KOPT-K1 (cell line): ENCODE results near the gene MAGEA9B.
"Not testable (repeated sequence)": the region's sequence is repeated elsewhere in the genome, so short reads cannot be mapped to it uniquely, and the experiment has no call there.

ENCODE experiments used
- H3K27ac ChIP-seq: fragments of 200-600 bp; sonication (generic); 2 replicates; pipeline ENCODE4 v1.5.1; 2016; ENCODE audit warnings: antibody characterized with exemption, mild to moderate bottlenecking, low read depth, low read length; ENCODE audit not compliant: poor library complexity, severe bottlenecking
- H3K36me3 ChIP-seq: fragments of 200-600 bp; sonication (generic); 2 replicates; pipeline ENCODE4 v1.5.1; 2017; ENCODE audit warnings: antibody characterized with exemption, mild to moderate bottlenecking, low read length, moderate library complexity; ENCODE audit not compliant: insufficient read depth
- H3K9me3 ChIP-seq: fragments of 200-600 bp; sonication (generic); 2 replicates; pipeline ENCODE4 v1.5.1; 2017; ENCODE audit warnings: antibody characterized with exemption, low read length, mild to moderate bottlenecking; ENCODE audit not compliant: insufficient read depth, poor library complexity, severe bottlenecking

Gene MAGEA9B

DNA sequence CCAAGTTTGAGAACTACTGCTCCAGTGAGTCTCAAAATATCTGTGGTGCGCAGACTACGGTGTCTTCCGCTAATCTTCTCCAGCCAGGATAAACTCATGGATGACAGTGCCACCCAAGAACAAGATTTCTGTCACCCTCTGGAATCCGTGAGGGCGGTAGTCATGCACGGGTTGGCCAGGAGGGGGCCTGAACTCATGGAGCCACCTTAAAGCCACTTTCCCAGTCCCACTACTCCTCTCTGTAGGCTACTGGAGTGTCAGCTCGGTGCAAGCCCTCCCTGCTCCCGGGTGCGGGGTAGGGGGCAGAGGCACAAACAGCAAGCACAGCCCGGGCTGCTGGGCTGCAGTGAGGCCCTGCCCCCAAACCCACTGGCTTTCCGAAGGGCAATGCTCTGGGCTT is 11.3 kb upstream of the MAGEA9B start:
- not testable (repeated sequence) for H3K27ac ChIP-seq, H3K9me3 ChIP-seq, H3K36me3 ChIP-seq

DNA sequence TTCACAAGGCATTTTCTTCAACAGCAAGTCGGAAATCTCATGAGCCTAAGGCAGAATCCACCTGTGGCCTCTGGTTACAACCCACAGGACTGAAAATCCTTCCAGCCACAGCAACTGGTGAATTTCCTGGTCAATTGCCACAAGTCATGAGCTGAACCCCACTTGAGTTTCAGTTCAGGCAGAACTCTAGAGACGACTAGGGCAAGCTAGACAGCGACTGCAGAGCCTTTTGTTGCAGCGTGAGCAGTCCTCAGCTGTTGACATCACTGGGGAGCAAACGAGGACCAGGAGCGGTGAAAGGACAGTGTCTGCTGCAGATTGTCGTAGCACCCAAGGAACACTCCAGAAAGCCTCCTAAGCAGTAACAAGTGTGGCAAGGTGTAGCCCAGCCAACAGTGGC is 8.7 kb upstream of the MAGEA9B start:
- not testable (repeated sequence) for H3K27ac ChIP-seq, H3K9me3 ChIP-seq, H3K36me3 ChIP-seq

DNA sequence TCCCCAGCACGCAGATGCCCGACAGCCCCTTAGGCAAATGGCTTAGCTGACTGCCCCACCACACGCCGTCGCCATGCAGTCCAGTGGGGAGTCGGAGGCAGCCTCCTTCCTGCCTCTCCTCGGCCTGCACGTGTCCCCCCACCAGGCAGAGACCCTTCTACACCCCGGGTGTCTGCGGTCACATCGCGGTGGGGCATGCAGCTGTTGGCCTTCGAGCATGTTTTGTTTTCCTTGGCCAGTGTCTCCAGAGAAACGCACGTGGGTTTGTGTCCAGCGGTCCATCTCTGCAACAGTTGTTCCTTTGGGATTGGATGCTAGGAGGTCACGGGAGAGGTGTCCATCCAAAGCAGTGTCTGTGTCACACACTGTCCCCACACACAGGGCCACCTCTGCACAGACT is 8.0 kb upstream of the MAGEA9B start, which contains the start of gene HSFX2:
Gene HSFX2, minus strand, starts transcription at position 101 of the 400 bp plus-strand sequence. CDS start 614 bp downstream, outside the sequence.
- H3K27ac ChIP-seq, H3K9me3 ChIP-seq, H3K36me3 ChIP-seq: not testable (repeated sequence)

- H3K36me3 ChIP-seq, H3K27ac ChIP-seq, H3K9me3 ChIP-seq: not testable (repeated sequence)
Observed at GRCh38 chrX:149590993-149591392, 3.7 kb upstream of the MAGEA9B start.

DNA sequence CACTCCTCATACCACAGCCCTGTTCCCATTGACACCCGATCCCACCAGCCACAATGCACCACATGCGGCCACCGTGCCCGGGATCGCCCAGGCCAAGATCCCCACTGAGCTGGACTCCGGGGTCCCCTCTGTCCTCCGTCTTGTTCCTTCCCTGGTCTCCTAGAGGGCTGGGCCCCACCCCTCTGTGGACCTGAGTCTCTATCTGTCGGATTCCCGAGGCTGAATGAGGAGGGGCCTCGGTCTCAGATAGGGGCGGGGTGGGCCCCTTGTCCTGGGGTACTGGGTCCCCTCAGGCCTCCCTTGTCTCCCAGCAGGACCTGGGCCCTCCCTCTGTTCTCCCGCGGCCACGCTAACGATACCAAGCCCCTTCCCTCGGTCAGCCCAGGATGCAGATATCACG is 1.6 kb downstream of the MAGEA9B start:
- H3K27ac ChIP-seq, H3K9me3 ChIP-seq, H3K36me3 ChIP-seq: not testable (repeated sequence)

- H3K27ac ChIP-seq, H3K9me3 ChIP-seq, H3K36me3 ChIP-seq: not testable (repeated sequence)
Observed at GRCh38 chrX:149573456-149573855, 13.8 kb downstream of the MAGEA9B start.

DNA sequence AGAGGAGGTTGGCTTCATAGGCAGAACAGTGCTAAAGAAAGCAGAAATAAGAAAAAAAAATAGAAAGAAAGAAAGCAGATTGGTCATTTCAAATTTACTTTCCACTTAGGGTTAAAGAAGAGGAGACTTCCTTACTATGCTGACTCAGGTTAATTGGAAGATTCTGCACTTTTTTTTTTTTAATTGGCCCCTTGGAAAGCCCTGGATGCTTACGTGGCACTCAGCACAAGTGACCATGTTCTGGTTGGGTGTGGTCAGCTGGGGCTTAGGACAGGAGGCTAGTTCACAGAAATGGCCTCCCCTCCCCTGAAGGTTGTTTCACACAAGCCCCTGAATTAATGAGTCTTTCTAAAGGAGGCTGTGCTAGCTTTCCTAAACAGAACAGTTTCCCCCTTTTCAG is 14.5 kb downstream of the MAGEA9B start:
- Histone ChIP-seq H3K27ac (no peak overlapping the region), H3K9me3 (no peaks in the 10 kb centered on the region), H3K36me3 (no peaks in the 10 kb centered on the region)

GRCh38 chrX:149571770-149572169 is 15.5 kb downstream of the MAGEA9B start:
- H3K9me3 ChIP-seq, result no peaks in the 10 kb centered on the region
- H3K36me3 ChIP-seq, result no peaks in the 10 kb centered on the region
- no peak overlapping the region for H3K27ac ChIP-seq

DNA sequence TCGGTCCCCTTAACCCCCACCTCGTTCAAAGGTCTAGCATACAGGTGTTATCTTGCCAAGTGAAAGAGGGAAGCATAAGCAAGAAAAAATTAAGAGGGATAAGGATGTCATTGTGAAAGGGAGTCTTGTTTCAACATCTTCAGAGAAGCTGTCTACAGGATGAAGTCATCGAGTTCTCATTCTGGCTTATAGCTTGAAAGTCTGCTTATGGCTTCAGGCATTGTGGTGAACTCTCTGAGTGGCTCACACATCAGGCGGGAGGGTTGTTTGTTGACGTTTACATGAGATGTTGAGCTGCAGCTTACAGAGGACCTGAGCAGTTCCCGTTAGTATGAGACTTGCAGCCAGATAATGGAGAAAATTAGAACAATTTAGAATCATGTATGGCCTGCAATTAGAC is 16.6 kb downstream of the MAGEA9B start:
- H3K27ac ChIP-seq, result no peak overlapping the region
- H3K36me3 ChIP-seq, result no peaks in the 10 kb centered on the region
- no peaks in the 10 kb centered on the region for H3K9me3 ChIP-seq

DNA sequence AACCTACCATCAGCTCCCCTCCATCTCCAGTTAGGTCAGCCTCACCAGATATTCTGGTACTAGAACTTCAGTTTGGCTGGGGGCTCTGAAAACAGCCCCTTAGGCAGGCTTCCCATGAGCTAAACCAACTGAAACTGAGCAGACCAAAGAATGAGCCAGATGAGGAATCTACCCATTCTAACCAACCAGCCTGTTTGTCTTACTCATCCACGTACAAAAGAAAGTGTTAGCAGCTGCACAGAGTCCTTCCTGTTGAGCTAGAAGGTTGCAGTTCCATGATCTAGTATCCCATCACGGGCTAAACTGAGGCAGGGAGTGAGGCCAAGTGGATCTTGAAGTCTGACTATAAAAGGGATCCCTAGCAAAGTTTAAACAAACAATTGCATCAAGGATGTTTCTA is 17.5 kb downstream of the MAGEA9B start:
- Histone ChIP-seq H3K9me3 (no peaks in the 10 kb centered on the region), H3K36me3 (no peaks in the 10 kb centered on the region), H3K27ac (no peak overlapping the region)

GRCh38 chrX:149568701-149569296 is 18.5 kb downstream of the MAGEA9B start:
- Histone ChIP-seq H3K27ac (no peak overlapping the region), H3K36me3 (no peaks in the 10 kb centered on the region), H3K9me3 (no peaks in the 10 kb centered on the region)

- no peak overlapping the region for H3K27ac ChIP-seq
- H3K36me3 ChIP-seq, result no peaks in the 10 kb centered on the region
- H3K9me3 ChIP-seq, result no peaks in the 10 kb centered on the region
Observed at GRCh38 chrX:149567621-149568417, 19.4 kb downstream of the MAGEA9B start.

- no peak overlapping the region for H3K27ac ChIP-seq
Observed at GRCh38 chrX:149563359-149563758, 23.9 kb downstream of the MAGEA9B start.

DNA sequence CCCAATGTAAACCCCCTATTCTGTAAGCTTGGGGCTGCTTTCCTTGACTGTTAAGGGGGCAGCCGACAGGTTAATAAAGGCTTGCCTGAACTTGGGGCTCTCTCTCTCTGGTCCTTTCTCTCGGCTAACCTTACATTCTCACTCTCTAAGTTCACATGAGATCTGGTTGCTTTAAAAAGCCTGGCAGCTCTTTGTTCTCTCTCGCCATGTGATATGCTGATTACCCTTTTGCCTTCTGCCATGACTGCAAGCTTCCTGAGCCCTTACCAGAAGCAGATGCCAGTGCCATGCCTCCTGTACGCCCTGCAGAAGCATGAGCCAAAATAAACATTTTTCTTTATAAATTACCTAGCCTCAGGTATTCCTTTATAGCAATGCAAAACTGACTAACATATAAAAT is 32.0 kb downstream of the MAGEA9B start:
- not testable (repeated sequence) for H3K27ac ChIP-seq, H3K36me3 ChIP-seq, H3K9me3 ChIP-seq

More at GRCh38 chrX:149563359-149563758, 23.9 kb downstream of the MAGEA9B start:
- Histone ChIP-seq H3K9me3 (no peaks in the 10 kb centered on the region), H3K36me3 (no peaks in the 10 kb centered on the region)

DNA sequence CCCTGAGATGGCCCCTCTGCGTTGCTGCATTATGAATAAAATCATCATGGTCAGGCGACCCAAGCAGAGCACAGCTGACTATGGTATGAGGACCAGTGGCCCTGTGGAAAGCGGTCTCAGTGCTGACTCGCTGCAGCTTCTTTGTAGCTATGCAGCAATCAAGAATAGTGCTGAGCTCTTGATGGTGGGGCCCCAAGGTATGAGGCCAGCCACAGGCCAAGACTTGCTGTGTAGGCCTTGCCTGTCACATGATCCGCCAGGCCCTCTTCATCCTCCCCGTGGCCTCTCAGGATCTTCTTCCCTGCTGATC is 35.4 kb downstream of the MAGEA9B start:
- H3K9me3 ChIP-seq, H3K27ac ChIP-seq, H3K36me3 ChIP-seq: not testable (repeated sequence)

- H3K36me3 ChIP-seq, H3K27ac ChIP-seq, H3K9me3 ChIP-seq: not testable (repeated sequence)
Observed at GRCh38 chrX:149551245-149551938, 35.9 kb downstream of the MAGEA9B start.
